NCI-H146 treated with DMSO at 0.1 percent for 48 hours (cell line): ENCODE measurements around the gene KANK4.
"Not testable (repeated sequence)": the region's sequence is repeated elsewhere in the genome, so short reads cannot be mapped to it uniquely, and the experiment has no call there.

Experiments used
- DNase-seq: peaks from one replicate; lab custom pipeline; 2025; ENCODE audit not compliant: unreplicated experiment; lab: John Stamatoyannopoulos, UW

The KANK4 gene

GRCh38 chr1:62274496-62275485 lies 44.4 kb downstream of the KANK4 start:
- DNase-seq: no peak

DNA sequence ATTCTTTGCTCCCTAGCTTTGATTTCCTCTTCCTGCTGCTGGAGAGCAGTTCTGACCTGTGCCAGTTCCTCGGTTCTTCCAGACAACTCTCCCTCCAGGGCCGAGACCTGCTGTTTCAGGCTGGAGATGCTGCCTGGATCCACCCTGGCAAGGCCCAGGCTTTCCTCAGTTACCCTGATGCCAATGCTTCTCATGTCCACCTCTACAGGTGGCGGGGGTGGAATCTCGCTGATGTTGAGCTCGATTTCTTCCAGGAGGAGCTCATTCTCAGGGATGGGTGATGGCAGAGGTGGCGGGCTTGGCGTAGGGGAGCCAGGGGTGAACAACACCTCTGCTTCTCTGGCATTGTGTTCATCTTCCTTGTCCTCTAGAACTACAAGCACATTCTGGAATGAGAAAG lies 45.3 kb downstream of the KANK4 start:
- DNase-seq: no peak

DNA sequence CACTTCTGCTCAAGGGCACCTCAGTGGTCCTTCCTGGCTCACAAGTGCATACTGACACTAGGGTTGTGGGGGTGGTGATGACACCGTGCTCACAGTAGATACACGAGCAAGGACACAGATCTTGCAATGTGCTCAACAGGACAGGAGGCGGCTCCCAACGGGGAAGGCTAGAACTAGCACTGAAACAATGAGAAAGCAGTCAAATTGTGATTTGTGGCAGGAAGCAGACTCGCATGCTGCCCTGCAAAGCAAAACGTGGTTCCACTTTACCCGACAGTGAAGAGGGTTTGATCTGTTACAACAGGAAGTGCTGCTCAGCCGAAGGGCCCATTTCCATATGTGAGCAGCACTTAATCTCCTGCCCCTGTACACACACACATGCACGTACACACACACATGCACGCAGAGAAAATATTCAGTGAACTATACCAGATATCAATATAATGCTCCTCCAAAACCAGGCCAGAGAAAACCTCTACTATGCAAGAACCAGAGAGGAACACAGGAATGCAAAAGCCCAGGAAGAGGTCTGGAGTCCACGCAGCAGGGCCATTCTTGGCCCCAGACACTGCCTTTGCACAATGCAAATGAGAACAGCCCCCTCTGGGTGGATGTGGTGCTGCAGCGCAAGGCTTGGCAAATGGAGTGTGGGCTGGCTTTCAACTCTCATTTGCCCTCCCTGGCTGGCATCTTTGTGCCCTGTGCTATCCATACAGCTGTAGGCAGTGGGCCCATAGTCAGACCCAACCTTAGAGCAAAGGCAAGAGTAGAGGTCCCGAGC lies 47.1 kb downstream of the KANK4 start:
- DNase-seq: no peak

DNA sequence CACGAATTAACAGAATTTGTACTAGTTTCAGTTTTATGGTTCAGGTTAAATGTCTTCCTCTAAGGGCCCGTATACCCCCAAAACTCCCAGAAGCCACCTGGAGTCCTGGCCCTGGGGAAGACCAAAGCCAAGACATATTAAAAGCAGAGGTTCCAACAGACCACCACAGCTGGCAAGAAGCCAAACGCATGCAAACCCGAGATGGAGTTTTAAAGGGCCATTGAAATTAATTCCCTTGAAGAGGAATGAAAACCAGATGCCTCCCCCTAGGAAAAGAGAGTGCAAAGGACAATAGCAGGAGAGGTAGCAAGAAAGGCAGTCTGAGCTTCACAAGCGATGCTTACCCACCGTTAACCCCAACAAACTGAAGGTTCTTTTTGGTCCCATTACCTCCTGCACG lies 48.1 kb downstream of the KANK4 start:
- DNase-seq: no peak

- no peak for DNase-seq
Observed at GRCh38 chr1:62269851-62270495, 49.3 kb downstream of the KANK4 start.

DNA sequence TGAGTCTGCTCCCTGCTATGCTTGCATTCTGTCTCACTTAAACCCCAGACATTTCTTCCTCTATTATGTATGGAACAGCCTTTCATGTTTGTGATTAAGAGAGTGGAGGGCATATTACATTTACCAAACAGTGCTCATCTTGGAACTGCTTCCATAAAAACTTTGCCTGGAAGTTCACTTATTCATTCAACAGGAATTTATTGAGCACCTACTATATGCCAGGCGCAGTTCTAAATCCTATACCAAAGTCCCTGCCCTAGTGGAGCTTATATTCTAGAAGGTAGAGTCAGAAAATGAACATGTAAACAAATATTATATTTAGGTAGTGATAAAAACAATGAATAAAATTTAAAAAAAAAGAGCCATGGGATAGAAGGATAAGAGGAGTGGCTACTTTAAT lies 49.8 kb downstream of the KANK4 start:
- DNase-seq: no peak

GRCh38 chr1:62268315-62268714 lies 50.9 kb downstream of the KANK4 start:
- DNase-seq: no peak

GRCh38 chr1:62265956-62266935 lies 53.0 kb downstream of the KANK4 start:
- no peak for DNase-seq

- DNase-seq: no peak
Observed at GRCh38 chr1:62263814-62264353, 55.4 kb downstream of the KANK4 start.

- DNase-seq: no peak
Observed at GRCh38 chr1:62263006-62263813, 56.0 kb downstream of the KANK4 start.

DNA sequence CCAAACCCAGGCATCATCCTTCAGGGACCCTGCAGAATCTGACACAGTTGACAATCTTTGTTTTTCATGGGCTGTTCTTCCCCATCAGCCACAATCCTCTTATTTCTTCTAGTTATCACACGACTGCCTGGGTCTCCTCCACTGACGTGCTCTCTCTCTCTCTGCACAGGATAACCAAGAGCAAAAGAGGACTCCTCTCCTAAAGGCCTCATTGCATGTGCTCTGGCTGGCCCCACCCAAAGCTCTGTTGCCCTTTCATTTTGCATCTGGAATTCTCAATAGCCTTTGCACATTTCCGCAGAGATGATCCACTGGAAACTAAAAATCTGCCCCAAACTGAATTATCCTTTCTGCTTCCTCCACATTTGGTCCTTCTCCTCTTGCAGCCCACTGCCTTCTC lies 58.5 kb downstream of the KANK4 start:
- no peak for DNase-seq

- DNase-seq: no peak
Observed at GRCh38 chr1:62259551-62259950, 59.7 kb downstream of the KANK4 start.

- no peak for DNase-seq
Observed at GRCh38 chr1:62250126-62250726, 69.0 kb downstream of the KANK4 start.

DNA sequence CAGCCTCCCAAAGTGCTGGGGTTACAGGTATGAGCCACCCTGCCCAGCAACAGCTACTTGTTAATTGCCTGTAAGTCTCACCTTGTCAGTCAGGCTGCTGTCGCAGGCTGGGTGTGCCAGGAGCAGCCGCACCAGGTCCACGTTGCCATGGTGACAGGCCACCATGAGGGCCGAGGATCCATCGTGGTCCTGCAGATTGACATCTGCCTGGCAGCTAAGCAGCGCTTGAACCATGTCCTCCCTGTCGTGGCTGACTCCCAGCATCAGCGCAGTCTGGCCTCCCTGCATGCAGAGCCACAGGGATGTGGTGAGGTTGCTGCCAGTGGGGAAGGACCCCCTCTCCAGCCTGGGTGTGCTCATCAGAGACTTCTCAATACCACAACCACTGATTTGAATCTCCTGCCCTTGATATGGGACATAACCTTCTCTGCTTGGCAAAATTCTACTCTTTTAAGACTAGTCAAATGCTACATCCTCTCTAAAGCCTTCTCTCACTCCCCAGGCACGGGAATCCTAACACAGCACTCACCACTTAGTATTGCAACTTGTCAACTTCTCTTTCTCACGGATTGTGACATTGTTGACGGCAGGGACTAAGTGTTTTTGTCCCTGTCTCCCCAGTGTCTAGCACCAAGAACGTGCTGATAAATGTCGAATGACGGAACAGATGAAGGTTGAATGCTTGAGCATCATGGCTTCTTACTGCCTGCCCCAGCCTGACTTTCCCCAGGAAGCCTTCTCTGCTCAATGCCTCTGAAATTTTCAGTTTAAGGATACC lies 71.7 kb downstream of the KANK4 start:
- peak; percentile 9 for DNase-seq

GRCh38 chr1:62245201-62245600 lies 74.0 kb downstream of the KANK4 start:
- DNase-seq: no peak

DNA sequence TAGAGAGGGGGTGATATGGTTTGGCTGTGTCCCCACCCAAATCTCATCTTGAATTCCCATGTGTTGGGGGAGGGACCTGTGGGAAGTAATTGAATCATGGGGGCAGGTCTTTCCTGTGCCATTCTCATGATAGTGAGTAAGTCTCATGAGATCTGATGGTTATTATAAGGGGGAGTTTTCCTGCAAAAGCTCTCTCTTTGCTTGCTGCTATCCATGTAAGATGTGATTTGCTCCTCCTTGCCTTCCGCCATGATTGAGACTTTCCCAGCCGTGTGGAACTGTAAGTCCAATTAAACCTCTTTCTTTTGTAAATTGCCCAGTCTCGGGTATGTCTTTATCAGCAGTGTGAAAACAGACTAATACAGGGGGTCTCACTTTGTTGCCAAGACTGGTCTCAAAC lies 74.9 kb downstream of the KANK4 start:
- not testable (repeated sequence) for DNase-seq

DNA sequence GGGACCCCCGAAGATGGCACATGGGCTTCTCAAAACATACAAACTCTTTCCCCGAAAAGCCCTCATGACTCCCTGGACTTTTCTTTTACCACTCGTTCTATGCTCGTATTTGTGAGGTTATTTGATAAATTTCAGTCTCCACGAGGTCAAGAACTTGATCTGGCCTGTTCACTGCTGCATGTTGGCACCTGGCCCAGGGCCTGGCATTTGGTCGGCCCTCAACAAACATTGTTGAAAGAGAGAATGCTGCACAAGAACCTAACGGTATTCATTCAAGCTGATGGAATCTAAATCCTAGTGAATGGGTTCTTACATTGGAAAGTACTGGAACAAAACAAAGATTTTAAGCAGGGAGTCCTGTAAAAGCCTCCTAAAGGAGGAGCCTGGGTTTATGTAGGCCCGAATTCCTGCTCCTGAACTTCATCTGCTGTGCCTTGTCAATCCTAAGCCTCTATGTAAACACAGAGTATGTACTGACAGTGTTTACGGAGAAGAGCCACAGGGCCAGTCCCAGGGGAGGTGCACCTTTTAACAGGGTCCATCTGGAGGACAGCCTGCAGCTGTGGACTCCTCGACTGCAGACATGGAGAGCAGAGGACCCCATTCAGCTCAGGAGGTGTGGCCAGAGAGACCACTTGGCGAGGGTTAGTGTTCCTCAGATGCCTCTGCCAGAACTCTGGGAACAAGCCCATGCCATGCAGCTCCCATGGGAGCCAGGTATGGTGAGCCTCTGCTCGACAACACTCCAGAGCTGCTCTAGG lies 77.7 kb downstream of the KANK4 start:
- DNase-seq: no peak
